Dermis blood vessel endothelial cell (primary cell): ENCODE results near the gene RPS3A. TPM values are rescaled to one million over a fixed set of nuclear protein-coding genes. Genes with fewer than 3 reads are reported as not detected.
"Not testable (repeated sequence)": the region's sequence is repeated elsewhere in the genome, so short reads cannot be mapped to it uniquely, and the experiment has no call there.

ENCODE experiments used
- DNase-seq: peaks from one replicate; pipeline ENCODE4 v3.0.0; 2010
- total RNA-seq: library from RNA; depleted of rRNA; stranded (reverse); fragments of >200 nt; gene quantifications from 2 replicates; pipeline ENCODE4 v1.2.3, GENCODE V29; 2014

Gene RPS3A
- 1,744 and 3,064 TPM in 2 replicates for total RNA-seq

DNA sequence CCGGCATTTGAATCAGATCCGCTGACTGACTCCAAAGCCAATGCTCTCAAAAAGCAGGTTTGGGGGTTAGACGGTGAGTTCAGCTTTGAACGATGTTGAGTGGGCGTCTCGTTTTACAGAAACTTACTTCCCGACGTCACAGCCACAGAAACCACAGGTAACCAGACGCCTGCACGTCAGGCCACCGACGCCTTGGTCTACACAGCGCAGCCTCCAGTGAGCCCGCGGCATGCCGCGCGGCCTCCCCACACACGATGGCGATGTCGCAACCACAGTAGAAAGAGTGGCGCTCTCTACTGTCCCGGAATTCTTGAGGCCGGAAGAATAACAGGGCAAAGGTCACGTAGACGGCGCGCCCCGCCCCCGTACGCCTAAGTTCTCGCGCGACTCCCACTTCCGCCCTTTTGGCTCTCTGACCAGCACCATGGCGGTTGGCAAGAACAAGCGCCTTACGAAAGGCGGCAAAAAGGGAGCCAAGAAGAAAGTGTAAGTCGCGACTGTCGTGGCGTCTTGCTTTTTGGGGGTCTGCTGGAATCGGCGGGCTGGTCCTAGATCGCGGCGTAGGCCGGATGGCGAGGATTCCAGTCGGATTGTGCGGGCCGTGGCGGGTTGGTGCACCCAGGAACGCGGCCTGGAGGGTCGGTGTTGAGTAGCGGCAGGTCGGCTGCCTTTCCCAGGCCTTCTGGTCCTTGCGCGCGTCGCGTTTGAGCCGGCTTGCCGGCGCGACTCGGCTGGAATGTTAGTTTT, at the start of gene RPS3A:
Gene RPS3A, plus strand, starts transcription at position 400 of the 747 bp plus-strand sequence. Its CDS starts 25 bp downstream, at position 425.
- DNase-seq, result peak; percentile 99

DNA sequence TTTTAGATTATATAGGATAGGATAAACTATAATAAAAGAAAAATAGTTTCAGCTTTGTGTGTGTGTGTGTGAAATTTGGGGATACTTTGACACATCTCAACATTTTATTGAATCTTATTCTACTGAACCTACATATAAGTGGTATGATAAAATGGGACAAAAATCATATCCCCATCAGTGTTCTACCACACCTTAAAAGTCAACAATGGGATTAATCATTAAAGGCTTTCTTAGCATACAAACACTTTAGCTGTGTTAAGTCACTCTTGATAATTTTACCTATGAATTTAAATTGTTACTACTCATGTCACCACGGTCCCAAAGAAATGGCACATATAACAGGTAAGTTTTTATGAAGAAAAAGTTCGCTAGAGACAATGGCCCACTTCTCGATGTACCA, 46.6 kb upstream of the RPS3A start:
- no peak for DNase-seq

DNA sequence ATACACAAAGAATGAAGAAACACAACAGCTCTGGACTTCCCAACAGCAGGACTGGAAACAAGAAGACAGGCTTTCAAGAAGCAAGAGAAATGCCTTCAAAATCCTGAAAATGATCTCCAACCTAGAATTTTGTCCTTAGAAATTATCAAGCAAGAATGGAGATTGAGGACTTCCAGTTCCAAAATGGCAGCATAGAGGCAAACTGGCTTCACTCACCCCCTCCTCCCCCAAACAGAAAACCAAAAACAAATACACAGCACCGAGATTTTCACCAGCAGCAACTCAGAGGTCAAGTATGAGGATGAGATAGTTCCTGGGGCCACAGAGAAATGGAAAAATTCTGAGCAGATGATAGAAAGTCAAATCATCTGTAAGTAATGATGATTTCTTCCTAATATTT, 43.9 kb upstream of the RPS3A start:
- DNase-seq, result no peak

DNA sequence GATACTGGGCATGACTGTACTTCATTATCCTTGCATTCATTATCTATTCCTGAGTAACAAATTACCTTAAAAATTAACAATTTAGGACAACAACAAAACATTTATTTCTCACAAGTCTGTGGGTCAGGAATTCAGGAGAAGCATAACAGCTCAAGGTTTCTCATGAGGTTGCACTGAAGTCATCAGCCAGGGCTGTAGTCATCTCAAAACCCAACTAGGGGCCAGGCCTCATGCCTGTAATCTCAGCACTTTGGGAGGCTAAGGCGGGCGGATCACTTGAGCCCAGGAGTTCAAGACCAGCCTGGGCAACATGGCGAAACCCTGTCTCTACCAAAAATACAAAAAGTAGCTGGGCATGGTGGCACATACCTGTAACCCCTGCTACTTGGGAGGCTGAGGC, 36.3 kb upstream of the RPS3A start:
- DNase-seq, result not testable (repeated sequence)

DNA sequence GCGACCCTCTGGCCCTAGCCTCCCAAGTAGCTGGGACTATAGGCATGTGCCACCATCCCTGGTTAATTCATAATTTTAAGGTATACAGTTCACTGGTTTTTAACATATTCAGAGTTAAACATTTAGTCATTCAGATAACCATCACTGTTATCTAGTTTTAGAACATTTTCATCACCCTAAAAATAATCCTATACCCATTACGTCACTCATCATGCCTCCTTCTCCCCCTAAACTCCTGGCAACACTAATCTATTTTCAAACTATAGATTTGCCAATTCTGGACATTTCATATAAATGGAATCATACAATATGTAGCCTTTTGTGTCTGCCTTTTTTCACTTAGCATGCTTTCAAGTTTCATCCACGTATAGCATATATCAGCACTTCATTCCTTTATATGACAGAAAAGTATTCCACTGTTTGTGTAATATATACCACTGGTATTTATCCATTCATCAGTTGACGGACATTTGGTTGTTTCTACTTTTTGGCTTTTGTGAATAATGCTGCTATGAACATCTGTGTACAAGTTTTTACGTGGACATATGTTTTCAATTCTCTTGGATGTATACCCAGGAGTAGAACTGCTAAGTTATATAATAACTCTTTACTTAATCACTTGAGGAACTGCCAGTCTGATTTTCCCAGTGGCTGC, 32.0 kb upstream of the RPS3A start:
- no peak for DNase-seq

DNA sequence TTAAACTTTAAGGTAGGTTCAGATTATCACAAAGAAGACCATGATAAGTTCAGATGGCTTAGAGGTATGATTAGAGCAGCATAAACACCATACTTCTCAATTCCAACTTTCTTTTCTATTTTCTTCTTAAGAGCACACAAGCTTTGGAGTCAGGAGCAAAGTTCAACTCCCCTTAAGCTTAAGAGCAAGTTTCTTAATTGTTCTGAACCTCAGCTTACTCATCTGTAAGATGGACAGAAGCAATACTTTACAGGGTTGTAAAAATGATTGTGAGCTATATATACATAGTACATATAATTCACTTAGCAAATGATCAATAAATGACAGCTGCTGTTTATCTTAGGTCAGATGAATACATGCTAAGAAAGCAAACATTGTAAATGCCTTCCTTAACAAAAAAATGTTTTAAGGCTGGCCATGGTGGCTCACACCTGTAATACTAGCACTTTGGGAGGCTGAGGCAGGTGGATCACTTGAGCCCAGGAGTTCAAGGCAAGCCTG, 25.0 kb upstream of the RPS3A start:
- DNase-seq, result no peak

DNA sequence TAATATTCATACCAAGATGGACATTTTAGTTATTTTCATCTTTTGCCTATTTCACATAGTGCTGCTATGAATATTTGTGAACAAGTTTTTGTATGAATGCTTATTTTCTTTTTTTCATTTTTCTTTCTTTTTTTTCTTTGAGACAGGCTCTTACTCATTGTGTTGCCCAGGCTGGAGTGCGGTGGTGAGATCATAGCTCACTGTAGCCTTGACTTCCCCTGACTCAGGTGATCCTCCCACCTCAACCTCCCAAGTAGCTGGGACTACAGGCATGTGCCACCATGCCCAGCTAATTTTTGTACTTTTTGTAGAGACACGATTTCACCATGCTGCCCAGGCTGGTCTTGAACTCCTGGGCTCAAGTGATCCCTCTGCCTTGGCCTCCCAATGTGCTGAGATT, 21.4 kb upstream of the RPS3A start:
- DNase-seq, result not testable (repeated sequence)

DNA sequence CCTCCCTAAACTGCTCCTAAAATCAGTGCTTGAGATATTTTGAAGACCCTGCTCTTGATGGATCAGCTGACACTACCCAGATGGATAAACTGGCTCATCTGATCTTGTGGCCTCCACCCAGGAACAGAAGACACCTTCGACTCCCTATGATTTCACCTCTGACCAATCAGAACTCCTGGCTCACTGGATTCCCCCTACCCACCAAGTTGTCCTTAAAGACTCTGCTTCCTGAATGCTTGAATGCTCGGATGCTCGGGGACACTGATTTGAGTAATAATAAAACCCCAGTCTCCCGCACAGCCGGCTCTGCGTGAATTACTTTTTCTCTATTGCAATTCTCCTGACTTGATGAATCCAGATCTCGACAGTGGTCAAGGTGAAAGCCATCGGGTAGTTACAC, 12.0 kb upstream of the RPS3A start:
- DNase-seq, result no peak

DNA sequence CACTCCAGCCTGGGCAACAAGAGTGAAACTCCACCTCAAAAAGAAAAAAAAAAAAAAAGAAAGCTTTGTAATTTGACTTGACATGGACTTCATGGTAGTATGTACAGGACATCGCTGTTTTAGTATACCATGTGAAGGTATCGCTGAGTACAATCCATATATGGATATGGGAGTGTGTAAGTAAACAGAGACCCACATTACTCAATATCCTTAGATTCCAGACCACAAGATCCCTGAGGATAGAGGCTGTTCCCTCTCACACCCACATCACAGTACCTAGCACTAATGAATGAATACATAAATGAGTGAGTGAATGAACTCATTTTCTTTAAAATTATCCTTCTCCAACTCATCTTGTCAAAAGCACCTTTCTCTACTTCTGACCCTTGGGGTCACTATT, 8.4 kb upstream of the RPS3A start:
- DNase-seq, result no peak

DNA sequence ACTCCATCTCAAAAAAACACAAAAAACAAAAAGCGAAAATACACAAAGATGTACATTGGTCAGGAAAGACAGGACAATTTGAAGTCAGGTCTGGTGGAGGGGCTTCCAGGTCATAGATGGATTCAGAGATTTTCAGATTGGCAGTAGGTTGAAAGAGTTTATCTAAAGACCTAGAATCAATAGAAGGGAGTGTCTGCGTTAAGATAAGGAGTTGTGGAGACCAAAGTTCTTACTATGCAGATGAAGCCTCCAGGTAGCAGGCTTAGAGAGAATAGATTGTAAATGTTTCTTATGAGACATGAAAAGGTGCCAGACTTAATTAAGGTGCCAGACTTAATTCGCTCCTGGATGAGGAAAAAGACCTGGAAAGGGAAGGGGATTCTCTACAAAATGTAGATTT, 6.9 kb upstream of the RPS3A start:
- DNase-seq, result no peak

DNA sequence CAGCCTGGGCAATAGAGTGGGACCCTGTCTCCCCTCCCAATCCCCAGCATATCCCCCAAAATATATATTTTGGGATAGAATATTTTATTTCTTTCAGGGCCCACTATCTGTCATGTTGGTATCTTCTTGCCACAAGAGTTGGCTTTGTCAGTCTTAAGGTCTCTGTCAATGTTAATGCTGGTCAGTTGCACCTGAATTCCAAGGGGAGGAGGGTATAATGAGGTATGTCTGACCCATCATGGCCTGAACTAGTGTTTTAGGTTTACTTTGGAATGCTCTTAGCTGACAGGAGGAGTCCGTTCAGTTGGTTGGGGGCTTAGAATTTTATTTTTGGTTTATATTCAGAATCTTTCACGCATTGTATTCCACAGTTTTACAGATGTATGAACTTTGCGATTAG, 6.2 kb upstream of the RPS3A start:
- DNase-seq, result no peak

DNA sequence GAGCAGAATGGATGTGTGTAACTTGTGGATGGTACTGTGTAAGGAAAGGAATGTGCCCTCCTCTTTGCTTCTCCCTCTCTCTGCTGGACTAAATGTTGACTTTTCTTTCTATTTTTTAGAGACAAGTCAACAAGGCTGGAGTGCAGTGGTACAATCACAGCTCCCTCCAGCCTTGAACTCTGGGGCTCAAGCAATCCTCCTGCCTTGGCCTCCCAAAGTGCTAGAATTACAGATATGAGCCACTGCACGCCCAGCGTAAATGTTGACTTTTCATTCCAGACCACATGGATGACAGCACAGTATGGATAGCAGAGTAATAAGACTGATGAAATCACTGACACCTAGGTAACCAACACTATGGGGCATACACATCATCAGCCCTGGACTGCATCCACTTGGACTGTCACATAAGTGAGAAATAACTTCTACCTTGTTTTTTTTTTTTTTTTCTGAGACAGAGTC, 5.1 kb upstream of the RPS3A start:
- no peak for DNase-seq

DNA sequence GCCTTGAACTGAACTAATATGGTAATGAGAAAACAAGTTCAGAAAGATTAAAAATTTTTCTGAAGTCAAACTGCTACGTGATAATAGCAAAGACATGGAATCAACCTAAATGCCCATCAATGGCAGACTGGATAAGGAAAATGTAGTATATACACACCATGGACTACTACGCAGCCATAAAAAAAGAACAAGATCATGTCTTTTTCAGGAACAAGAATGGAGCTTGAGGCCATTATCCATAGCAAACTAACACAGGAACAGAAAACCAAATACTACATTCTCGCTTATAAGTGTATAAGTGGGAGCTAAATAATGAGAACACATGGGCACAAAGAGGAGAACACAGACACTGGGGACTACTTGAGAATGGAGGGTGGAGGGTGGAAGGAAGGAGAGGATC, 4.3 kb upstream of the RPS3A start:
- no peak for DNase-seq

DNA sequence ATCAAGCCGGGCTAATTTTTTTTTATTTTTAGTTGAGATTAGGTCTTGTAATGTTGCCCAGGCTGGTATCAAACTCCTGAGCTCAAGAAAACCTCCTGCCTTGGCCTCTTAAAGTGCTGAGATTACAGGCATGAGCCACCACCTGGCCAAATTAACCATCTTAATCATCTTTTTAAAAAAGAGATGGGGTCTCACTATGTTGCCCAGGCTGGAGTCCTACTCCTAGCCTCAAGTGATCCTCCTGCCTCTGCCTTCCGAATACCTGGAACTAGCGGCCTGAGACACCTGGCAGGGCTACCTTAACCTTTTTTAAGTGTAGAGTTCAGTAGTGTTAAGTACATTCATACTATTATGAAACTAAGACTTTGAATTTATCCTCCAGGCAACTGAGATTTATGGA, 1.7 kb upstream of the RPS3A start:
- no peak for DNase-seq

DNA sequence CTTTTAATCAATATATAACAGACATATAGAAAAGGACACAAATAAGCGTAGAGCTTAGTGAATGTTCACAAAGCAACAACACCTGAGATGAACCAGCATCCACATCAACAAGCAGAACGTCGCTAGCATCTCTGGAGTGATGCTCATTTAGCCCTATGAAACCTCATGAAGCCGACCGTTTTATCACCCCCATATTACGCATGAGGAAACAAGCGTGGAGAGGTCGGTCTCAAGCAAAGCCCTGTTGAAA, 524 bp upstream of the RPS3A start:
- no peak for DNase-seq

DNA sequence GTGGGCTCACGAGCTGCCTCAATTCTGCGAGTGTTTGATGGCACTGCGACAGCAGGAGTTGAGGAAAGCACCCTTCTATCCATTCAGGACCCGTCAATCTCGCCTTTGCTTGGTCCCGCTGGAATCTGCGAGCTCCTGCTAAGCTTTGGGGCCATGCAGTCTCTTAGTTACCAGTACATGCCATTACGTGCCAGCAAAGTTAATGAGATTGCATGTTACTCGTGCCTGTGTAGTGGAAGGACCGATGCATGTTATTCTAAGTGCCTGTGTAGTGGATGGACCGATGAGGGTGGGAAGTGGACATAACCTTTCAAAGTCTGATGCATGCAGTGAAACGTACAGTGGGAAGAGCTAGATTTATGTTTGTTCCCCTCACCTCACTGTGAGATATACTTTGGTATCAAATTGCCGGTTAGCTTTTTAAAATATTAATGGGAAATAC, 569 bp downstream of the RPS3A start:
- DNase-seq, result peak; percentile 59

DNA sequence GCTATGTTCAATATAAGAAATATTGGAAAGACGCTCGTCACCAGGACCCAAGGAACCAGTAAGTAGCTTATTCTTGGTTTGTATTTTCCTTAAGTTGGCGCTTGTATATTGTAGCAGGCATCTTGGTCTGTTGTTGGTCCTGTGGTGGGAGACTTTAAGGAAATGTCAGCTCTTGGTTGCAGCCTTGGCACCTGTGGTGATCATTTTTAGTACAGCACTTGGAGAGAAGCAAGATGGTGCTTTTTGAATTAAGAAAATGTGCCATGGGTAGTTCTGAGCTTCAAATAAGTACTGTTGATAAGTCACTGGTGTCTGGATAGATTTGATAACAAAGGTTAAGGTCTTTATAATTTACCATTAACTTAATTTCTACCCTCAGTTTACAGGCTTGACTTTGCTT, 1.1 kb downstream of the RPS3A start:
- peak; percentile 30 for DNase-seq

DNA sequence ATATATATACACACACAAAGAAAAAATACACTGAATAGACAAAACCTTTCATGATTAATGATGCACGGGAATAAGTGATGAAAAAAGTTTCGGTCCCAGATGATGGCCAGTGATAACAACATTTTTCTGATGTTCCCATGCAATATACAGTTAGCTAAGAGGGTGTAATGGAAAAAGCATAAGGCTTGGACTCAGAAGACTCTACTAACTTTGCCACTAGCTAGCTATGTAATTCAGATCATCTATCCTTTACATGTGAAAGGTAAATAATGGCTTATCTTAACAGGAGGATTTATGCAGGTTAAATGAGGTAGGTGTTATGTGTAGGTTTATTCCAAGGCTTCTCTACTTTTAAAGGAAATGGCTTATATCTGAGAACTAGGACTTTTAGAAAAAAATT, 4.3 kb downstream of the RPS3A start:
- no peak for DNase-seq

DNA sequence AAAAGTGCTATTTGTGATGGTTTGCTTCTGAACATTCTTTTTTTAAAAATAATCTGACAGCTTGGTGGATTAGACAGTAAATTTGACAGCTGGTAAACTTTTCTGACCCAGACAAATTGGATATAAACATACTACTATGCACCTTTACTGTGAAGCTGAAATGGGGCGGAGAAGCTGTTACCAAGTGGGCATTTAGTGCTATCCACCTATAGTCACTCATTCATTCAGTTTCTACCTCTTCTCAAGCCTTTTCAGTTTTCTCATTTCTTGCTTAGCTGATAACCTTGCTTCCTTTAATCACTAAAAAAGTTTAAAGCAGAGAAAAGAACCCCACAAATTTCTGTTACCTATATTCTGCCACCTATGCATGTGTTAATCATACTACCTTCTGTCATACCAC, 5.2 kb downstream of the RPS3A start:
- no peak for DNase-seq

DNA sequence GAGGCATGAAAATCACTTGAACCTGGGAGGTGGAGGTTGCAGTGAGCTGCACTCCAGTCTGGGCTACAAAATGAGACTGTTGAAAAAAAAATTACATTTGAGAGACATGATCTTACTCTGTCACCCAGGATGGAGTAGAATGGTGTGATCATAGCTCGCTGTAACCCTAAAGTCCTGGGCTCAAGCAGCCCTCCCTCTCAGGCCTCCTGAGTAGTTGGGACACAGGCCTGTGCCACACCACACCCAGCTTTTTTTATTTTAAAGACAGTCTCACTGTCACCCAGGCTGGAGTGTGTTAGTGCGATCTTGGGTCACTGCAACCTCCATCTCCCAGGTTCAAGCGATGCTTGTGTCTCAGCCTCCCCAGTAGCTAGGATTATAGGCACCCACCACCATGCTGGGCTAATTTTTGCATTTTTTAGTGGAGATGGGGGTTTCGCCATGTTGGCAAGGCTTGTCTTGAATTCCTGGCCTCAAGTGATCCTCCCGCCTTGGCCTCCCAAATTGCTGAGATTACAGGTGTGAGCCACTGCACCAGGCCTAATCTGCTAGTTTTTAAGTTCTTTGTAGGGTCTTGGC, 6.1 kb downstream of the RPS3A start:
- DNase-seq, result no peak

DNA sequence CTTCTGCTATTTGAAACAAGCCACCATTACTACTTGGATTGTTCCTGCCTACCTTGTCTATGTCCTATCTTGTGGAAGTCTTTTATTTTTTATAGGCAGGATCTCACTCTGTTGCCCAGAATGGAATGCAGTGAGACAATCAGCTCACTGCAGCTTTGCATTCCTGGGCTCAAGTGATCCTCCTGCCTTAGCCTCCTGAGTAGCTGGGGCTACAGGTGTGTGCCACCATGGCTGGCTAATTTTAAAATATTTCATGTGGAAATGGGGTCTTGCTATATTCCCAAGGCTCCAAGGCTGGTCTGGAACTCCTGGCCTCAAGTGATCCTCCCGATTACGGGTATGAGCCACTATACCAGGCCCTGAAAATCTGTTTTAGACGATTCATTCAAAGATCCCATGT, 7.6 kb downstream of the RPS3A start:
- no peak for DNase-seq

DNA sequence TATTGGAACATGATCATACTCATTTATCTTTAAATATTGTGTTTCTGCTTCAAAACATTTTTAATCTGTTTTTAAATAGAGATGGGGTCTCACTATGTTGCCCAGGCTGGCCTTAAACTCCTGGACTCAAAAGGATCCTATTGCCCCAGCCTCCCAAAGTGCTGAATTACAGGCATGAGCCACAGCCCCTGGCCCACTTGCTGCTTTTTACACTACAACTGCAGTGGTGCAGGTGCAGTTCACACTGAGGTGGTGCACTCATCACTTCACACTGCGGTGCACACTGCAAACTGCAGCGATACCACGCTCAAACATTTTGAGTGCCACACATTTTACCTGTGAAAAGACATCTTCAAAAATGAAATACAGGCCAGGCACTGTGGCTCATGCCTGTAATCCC, 10.8 kb downstream of the RPS3A start:
- no peak for DNase-seq

DNA sequence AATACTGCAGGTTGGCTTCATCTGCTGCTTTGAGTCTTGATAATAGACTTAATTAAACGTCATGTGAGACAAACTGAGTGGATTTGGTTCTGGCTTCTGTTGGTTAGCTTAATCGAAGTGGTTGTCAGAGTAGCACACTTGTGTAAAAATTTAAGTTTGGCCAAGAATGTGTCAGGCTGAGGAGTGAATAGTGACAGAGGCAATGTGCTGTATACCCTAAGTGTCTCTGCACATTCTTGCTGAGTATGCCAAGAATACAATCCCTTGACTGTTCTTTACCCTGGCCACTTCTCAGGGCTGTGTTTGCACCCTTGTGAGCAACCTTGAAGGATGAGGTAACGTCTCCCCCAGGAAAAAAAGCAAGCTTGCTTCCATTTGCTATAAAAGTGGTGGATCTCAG, 14.9 kb downstream of the RPS3A start:
- DNase-seq, result no peak

DNA sequence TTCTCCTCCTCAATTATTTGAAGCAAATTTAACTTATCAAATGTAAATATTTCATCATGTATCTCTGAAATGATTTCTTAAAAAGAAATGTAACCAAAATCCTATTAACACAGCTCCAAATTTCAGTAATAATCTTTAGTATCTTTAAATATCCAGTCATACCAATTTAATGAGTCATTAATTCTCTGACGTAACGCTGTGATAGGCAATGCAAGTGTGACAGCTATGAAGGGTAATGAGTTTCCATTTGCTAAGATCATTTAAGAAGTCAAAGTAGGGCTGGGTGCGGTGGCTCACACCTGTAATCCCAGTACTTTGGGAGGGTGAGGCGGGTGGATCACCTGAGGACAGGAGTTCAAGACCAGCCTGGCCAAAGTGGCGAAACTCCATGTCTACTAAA, 15.6 kb downstream of the RPS3A start:
- DNase-seq, result peak; percentile 25
